ENCODE data around the gene C2CD3. TPM values are rescaled to one million over a fixed set of nuclear protein-coding genes. Genes with fewer than 3 reads are reported as not detected.

The C2CD3 gene
- total RNA-seq, 2 donors from 2014 or later, result 31.1 to 35.2 TPM

DNA sequence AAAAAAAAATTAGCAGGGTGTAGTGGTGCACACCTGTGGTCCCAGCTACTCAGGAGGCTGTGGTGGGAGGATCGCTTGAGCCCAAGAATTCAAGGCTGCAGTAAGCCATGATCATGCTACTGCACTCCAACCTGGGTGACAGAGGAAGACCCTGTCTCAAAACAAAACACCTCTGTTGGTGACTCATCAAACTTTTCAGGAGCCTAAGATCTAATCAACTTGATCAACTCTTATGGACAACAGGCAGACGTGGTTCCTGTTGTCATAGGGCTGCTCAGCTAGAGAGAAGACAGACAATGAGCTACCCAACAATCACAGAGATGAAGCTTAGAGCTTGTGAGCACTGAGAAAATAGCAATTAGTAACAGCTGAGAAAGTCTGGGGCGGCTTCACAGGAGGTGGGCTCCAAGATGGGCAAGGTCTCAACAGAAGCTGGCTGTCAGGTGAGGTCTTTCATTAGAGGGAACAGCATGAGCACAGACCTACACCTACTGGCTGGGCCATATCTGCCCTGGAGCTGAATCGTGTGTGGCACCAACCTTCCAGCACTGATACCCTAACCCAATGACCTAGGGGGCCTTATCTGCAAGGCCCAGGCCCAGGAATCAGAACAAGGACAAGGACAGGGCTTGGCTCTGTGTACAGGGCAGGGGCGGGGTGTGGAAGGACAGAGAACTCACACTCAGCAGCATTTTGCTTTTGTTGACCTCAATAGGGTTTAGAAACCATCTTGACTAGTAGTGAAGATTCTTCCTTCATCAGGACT, 154.7 kb downstream of the C2CD3 start:
- Mint-ChIP-seq H3K4me1 (ENCODE audit: low read depth) (peaks cover 58% of the 10 kb centered on the region), H3K27me3 (ENCODE audit: low read depth) (no peaks in the 10 kb centered on the region), H3K4me3 (peak overlapping the region in 1 of 2 donors; percentile 7), H3K27ac (no peak overlapping the region), H3K9me3 (no peaks in the 10 kb centered on the region), H3K36me3 (ENCODE audit: insufficient read depth in 2 of 2) (peaks cover 2 to 14% of the 10 kb centered on the region in 2 donors)
- ATAC-seq (replicated peaks in 1 of 2) (no peak), DNase-seq (no peak)

DNA sequence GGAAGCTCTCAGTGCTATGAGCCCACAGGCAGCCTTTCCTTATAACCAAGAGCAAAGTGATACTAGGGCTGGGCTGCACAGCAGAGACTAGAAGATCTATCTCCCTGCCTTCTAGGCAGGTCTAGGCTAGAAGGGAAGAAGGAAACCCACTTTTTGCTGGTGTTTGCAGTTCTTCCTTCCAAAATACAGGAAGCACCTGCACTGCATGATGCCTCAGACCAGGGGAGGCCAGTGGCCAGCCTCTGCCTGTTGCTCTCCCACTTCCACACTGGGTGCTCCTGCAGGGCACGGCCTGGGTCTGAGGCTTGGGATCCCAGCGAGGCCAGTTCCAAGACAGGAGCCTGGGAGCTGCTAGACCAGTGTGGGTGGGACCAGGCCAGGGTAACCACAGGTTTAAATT, 155.9 kb downstream of the C2CD3 start:
- Mint-ChIP-seq H3K4me1 (ENCODE audit: low read depth) (peaks cover 70% of the 10 kb centered on the region), H3K36me3 (ENCODE audit: insufficient read depth in 2 of 2) (peaks cover 2 to 14% of the 10 kb centered on the region in 2 donors), H3K9me3 (no peaks in the 10 kb centered on the region), H3K4me3 (no peak overlapping the region), H3K27ac (no peak overlapping the region), H3K27me3 (ENCODE audit: low read depth) (no peaks in the 10 kb centered on the region)
- DNase-seq, result no peak
- ATAC-seq (replicated peaks in 1 of 2), result no peak

DNA sequence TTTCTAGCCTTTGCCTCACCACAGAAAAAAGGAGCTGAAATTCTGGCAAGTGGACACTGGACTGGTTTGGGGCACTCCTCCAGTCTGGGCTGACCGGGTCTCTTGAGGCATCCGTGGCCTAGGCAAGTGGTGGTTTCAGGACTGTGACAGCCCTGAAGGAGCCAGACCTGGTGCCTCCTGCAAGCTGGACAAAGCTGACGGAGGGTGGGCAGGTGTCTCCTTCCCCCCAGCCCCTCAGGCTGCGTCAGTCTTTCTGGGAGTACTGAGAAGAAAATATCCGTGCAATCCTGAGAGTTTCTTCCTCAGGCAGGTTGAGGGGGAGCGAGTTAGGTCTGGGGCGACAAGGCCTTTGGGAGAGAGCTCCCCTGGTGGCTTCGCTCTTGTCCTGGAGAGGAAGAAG, 157.7 kb downstream of the C2CD3 start:
- ATAC-seq (replicated peaks in 1 of 2) (no peak), DNase-seq (no peak)
- Mint-ChIP-seq H3K36me3 (ENCODE audit: insufficient read depth in 2 of 2) (peaks cover 2 to 14% of the 10 kb centered on the region in 2 donors), H3K27ac (no peak overlapping the region), H3K27me3 (ENCODE audit: low read depth) (no peaks in the 10 kb centered on the region), H3K4me3 (no peak overlapping the region), H3K4me1 (ENCODE audit: low read depth) (peaks cover 88% of the 10 kb centered on the region), H3K9me3 (no peaks in the 10 kb centered on the region)

DNA sequence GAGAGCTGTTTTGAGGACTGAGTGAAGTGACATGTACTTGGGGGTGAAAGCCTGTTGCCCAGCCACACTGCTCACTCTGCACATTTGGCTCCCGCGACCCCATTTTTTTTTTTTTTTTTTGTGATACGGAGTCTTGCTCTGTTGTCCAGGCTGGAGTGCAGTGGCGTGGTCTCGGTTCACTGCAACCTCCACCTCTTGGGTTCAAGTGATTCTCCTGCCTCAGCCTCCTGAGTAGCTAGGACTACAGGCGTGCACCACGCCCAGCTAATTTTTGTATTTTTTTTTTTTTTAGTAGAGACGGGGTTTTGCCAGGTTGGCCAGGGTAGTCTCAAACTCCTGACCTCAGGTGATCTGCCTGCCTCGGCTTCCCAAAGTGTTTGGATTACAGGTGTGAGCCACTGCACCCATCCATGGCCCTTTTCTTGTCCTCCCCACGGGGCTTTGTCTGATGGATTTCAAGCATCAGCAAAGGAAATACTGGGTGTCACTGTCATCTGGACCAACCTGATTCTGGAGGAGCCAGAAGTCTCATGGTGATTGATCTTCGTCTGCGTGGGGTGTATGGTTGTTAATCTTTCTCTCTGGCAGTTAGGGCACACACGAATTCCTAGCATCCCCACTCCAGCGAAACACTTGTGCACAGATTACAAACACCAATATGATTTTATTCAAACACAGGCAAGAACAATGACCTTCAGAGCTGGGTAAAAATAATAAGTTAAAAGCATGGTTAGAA, 158.6 kb downstream of the C2CD3 start:
- H3K9me3 Mint-ChIP-seq, result no peaks in the 10 kb centered on the region
- peaks cover 94% of the 10 kb centered on the region for H3K4me1 Mint-ChIP-seq (ENCODE audit: low read depth)
- H3K36me3 Mint-ChIP-seq (ENCODE audit: insufficient read depth in 2 of 2), result peaks cover 2 to 12% of the 10 kb centered on the region in 2 donors
- ATAC-seq (replicated peaks in 1 of 2), result no peak
- peak in 1 of 2 donors; percentile 41 for DNase-seq
- H3K27ac Mint-ChIP-seq, result peak overlapping the region; percentile 86
- H3K27me3 Mint-ChIP-seq (ENCODE audit: low read depth), result no peaks in the 10 kb centered on the region
- peak overlapping the region; percentile 71 to 82 for H3K4me3 Mint-ChIP-seq

DNA sequence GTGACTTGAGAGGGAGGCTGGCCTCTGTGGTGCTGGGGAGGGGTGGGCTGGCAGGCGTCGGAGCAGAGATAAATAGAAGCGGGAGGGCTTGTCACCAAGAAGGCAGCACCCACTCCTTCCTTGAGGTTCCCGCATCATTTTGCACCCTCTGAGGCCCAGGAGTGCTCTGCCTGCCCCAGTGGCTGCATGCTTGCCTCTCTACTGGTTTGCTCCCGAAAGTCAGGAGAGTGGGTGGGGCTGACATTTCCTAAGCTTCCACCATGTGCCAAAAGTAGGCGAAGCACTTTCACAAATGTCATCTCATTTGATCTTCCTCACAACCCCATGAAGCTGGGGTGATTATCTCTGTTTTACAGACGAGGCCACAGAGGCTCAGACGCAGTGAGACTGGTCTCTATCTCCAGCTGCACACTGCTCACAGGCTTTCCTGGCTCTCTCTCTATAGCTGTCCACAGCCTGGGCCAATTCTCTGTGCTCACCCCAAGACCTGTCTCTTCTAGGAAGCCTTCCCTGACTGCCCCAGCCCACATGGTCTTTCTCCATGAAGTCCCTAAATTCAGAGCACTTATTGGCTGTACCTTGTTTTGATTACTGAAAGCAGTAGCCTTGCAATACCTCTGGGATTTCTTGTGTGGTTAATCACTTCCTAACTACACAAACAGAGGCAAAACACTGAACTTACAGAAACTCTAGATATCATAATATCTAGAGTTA, 159.3 kb downstream of the C2CD3 start:
- H3K4me3 Mint-ChIP-seq, result peak overlapping the region; percentile 71 to 82
- H3K36me3 Mint-ChIP-seq (ENCODE audit: insufficient read depth in 2 of 2), result peaks cover 2 to 5% of the 10 kb centered on the region in 2 donors
- DNase-seq (peak; percentile 64 to 82), ATAC-seq (replicated peaks in 1 of 2) (peak; percentile 87 to 89)
- H3K9me3 Mint-ChIP-seq, result no peaks in the 10 kb centered on the region
- H3K27ac Mint-ChIP-seq, result peak overlapping the region; percentile 86
- peaks cover 92% of the 10 kb centered on the region for H3K4me1 Mint-ChIP-seq (ENCODE audit: low read depth)
- no peaks in the 10 kb centered on the region for H3K27me3 Mint-ChIP-seq (ENCODE audit: low read depth)

DNA sequence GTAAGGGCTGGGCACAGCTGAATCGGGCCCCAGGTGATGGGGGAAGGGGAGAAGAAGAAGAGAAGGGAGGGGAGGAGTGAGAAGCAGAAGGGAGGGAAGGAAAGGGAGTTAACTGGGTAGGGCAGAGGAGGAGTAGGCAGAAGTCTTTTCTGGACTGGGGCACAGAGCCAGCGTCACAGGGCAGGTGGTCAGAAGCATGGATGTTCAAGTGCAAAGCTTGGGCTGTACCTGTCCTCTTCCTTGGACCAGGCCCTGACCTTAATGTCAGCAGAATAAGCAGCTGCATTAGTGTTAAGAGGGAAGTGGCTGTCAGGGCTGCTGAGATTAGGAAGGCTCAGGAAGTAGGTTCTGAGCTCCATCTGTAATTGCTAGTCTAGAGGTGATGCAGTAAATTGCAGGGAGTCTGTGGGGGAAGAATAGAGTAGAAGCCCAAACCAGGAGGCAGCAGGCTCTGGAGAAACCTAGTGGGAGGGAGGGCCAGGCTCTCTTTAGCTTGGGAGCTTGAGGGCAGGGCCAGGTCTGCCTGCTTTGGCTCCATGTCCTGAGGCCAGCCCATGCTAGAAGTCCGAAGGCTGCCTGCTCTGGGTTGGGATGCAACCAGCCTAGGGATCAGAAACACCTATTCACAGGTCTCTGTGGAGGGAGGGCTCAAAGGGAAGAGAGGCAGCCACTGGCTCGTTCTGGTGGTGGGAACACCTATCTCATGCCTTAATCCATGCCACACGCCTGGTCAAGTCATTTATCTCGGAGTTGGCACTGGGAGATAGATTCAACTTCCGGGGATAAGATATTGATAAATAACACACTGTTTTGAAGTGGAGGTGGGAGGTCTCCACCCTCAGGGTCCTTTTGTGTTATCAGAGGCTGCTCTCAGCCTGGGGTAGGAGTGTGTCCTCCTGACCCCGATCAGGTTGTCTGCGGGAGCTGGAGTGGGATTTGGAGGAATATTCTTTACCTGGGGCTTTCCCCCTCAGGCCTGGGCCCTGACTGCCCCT, 160.2 kb downstream of the C2CD3 start:
- DNase-seq (no peak), ATAC-seq (replicated peaks in 1 of 2) (no peak)
- Mint-ChIP-seq H3K36me3 (ENCODE audit: insufficient read depth in 2 of 2) (no peaks in the 10 kb centered on the region), H3K9me3 (no peaks in the 10 kb centered on the region), H3K4me1 (ENCODE audit: low read depth) (peaks cover 92% of the 10 kb centered on the region), H3K27ac (peak overlapping the region; percentile 86), H3K27me3 (ENCODE audit: low read depth) (no peaks in the 10 kb centered on the region), H3K4me3 (peak overlapping the region; percentile 71 to 82)

DNA sequence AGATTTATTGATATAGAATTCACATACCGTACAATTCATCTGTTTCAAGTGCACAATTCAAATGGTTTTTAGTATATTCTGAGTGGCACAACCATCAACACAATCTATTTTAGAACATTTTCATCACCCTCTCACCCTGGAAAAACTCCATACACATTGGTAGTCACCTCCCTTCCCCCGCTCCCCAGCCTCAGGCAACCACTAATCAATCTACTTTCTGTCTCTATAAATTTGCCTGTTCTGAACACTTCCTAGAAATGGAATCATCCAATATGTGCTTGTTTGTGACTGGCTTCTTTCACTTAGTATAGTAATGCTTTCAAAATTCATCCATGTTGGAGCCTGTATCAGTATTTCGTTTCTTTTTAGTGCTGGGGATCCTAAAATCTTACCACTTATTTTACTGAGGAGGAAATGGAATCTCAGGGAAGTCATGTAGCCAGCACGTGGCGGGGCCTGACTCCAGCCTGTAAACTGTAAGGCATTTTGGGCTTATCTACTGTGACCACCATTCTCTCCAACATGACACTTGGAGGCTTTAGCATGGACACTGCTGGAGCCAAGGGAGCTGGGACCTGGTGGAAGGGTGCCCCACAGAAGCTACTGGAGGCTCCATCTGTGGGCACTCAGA, 161.0 kb downstream of the C2CD3 start:
- Mint-ChIP-seq H3K9me3 (no peaks in the 10 kb centered on the region), H3K4me1 (ENCODE audit: low read depth) (peaks cover 92% of the 10 kb centered on the region), H3K27me3 (ENCODE audit: low read depth) (no peaks in the 10 kb centered on the region), H3K36me3 (ENCODE audit: insufficient read depth in 2 of 2) (no peaks in the 10 kb centered on the region), H3K27ac (peak overlapping the region; percentile 86), H3K4me3 (peak overlapping the region; percentile 71 to 82)
- no peak for ATAC-seq (replicated peaks in 1 of 2)
- DNase-seq, result no peak

DNA sequence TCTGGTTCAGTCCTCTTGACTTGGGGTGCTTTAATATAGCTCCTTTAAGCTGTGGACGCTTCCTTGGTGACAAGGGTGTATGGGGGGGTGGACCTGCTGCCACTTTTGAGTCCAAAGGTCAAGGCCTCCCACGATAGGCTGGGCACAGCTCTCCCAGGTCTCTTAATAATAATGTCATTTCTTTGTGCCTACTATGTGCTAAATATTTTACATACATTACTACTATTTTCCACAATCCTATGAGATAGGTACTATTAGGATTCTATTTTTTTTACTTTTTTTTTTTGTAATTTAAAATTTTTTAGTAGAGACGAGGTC, 161.6 kb downstream of the C2CD3 start:
- DNase-seq (no peak), ATAC-seq (replicated peaks in 1 of 2) (no peak)
- Mint-ChIP-seq H3K36me3 (ENCODE audit: insufficient read depth in 2 of 2) (no peaks in the 10 kb centered on the region), H3K9me3 (no peaks in the 10 kb centered on the region), H3K4me3 (no peak overlapping the region), H3K27me3 (ENCODE audit: low read depth) (no peaks in the 10 kb centered on the region), H3K27ac (peak overlapping the region; percentile 43), H3K4me1 (ENCODE audit: low read depth) (peaks cover 93% of the 10 kb centered on the region)

DNA sequence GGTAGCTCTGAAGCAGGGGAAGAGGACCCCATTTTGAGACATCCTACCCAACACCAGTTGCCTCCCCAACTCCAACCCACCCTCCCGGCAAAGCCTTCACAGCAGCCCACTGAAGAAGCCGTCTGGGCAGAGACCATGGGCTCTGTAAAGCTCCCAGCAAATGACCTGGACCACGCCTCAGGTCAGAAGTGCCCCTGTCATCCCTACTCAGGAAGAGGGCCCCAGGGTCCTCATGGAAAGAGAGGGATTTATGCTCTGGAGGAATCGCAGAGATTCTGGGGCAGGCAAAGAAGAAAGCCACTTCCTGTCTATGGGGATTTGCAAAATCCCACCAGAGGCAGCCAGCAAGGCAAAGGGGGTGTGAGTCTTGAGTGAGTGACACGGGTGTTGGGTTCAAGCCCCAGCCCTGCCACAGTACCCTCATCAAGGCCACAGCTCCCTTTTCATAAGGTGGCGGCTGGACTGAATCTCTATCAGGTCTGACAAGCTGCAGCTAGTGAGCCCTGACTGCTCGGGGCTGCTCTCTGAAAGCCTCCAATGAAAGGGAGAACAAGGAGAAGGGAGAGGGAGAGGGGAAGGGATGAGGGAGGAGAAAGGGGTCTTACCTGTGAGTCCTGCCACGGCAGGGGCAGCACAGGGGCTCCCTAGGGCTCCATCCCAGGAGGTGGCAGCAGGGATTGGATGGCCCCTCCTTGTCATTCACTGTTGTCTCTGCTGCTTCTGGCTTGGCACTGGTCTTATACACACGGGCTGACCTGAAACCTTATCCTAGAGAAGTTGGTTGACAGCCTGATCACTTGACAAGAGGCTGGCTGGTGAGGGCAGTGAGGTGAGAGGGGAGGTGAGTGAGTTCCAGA, 162.2 kb downstream of the C2CD3 start, which contains the start of gene UCP3:
UCP3 (minus strand) TSS at position 713 of the 857 bp plus-strand sequence. CDS start 2,043 bp downstream, outside the sequence.
- DNase-seq (no peak), ATAC-seq (replicated peaks in 1 of 2) (no peak)
- Mint-ChIP-seq H3K9me3 (no peaks in the 10 kb centered on the region), H3K27me3 (ENCODE audit: low read depth) (no peaks in the 10 kb centered on the region), H3K4me3 (peak within 1 kb of the TSS; percentile 71 to 82), H3K27ac (peak within 1 kb of the TSS; percentile 86), H3K36me3 (ENCODE audit: insufficient read depth in 2 of 2) (no peaks in the 10 kb centered on the region), H3K4me1 (ENCODE audit: low read depth) (peaks cover 93% of the 10 kb centered on the region)

DNA sequence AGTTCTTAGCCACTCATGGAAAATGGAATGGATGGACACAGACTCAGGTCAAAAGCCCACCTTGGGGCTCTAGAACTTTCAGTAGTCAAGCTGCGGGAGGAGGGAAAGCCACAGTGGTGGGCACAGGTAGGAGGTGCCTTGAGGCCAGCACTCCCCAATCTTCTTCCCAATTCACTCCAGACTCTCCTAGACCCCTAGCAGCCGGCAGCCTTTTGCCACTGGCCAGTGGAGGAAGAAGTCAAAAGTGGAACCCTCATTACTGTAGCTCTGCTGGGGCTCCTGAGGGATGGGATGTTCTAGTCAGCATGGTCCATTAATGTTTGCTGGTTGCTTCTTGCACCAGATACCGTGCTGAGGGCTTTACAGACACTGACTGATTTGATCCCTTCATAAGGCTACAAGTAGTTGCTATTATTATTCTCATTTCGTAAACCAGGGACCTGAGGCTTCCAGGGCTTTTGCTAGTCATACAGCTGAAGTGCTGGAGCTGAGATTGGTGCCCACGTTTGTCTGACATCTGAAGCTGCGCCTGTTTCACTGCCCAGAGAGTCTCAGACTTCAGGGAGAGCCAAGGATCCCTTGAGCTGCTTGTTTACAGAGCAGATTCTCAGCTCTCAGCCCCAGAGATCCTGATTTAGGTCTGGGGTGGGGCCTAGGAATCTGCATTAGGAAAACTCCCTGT, 163.0 kb downstream of the C2CD3 start:
- H3K4me3 Mint-ChIP-seq, result no peak overlapping the region
- H3K36me3 Mint-ChIP-seq (ENCODE audit: insufficient read depth in 2 of 2), result peaks cover 0 to 2% of the 10 kb centered on the region in 2 donors
- peak overlapping the region; percentile 24 for H3K27ac Mint-ChIP-seq
- H3K4me1 Mint-ChIP-seq (ENCODE audit: low read depth), result peaks cover 88% of the 10 kb centered on the region
- no peaks in the 10 kb centered on the region for H3K9me3 Mint-ChIP-seq
- ATAC-seq (replicated peaks in 1 of 2), result no peak
- H3K27me3 Mint-ChIP-seq (ENCODE audit: low read depth), result no peaks in the 10 kb centered on the region
- no peak for DNase-seq

DNA sequence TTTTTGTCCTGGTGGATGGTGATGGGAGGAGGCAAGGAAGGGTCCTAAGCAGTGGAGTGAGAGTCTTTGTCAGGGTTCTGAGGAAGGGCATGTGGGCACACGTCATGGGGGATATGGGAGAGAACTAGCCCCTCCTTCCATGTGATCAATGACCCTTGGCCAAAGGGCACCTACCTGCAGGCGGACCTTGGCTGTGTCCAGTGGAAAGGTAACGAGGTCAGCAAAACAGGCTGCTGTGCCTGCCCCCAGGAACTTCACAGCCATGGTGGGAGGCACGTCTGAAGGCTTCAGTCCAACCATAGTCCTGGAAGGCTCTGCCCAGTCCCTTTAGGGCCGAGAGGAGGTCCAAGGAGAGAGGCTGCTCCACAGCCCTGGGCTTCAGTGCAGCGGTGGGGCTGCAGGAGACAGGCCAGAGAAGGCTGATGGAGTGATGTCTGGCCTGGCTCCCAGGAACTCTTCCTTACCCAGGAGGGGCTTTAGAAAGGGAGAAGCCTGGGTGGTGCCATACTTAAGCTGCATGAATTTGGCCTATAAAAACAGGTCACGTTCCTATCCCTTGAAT, 164.0 kb downstream of the C2CD3 start:
- Mint-ChIP-seq H3K4me1 (ENCODE audit: low read depth) (peaks cover 84% of the 10 kb centered on the region), H3K36me3 (ENCODE audit: insufficient read depth in 2 of 2) (peaks cover 0 to 2% of the 10 kb centered on the region in 2 donors), H3K27ac (no peak overlapping the region), H3K9me3 (no peaks in the 10 kb centered on the region), H3K27me3 (ENCODE audit: low read depth) (no peaks in the 10 kb centered on the region), H3K4me3 (no peak overlapping the region)
- ATAC-seq (replicated peaks in 1 of 2) (no peak), DNase-seq (no peak)

All from activated T-cell treated with anti-CD3 and anti-CD28 coated beads, Interleukin-2, amount 50 U/mL, for 72 hours (primary cell).